GM21390 (cell line): Measurements from ENCODE around the gene SRM.
"Not testable (repeated sequence)": the region's sequence is repeated elsewhere in the genome, so short reads cannot be mapped to it uniquely, and the experiment has no call there.

ENCODE experiments used
- ATAC-seq: cut with Tn5 transposase; IDR thresholded peaks from one replicate; pipeline ENCODE4 v1.9.1; 2021; ENCODE audit not compliant: unreplicated experiment

The SRM gene

DNA sequence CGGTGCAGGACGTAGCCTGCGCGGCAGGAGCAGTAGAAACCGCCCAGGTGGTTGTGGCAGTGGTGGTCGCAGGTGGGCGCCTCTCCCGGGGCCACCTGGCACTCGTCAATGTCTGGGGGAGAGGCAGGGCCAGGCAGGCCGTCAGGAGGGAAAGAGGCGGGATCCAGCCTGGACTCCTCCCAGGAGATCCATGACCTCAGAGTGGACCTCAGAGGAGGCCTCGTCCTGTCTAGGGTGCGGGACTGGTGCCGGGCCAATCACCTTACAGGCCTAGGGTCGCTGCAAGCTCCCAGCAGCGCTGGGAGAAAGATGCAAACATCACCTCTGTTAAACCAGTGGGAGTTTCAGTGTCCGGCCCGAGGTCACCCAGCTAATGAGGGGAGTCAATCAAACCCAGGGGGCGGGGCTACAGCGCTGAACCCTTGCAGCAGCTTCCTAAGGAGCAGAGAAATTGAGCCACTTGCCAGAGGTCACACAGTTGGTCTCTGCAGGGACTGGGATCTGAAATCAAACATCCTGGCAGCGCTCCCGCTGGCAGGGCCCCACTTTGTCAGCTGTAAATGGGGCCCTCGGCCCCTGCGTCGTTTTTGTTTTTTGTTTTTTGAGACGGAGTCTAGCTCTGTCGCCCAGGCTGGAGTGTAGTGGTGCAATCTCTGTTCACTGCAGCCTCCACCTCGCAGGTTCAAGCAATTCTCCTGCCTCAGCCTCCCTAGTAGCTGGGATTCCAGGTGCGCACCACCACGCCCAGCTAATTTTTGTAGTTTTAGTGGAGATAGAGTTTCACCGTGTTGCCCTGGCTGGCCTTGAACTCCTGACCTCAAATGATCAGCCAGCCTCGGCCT lies 14.2 kb downstream of the SRM start:
- no peak for ATAC-seq

DNA sequence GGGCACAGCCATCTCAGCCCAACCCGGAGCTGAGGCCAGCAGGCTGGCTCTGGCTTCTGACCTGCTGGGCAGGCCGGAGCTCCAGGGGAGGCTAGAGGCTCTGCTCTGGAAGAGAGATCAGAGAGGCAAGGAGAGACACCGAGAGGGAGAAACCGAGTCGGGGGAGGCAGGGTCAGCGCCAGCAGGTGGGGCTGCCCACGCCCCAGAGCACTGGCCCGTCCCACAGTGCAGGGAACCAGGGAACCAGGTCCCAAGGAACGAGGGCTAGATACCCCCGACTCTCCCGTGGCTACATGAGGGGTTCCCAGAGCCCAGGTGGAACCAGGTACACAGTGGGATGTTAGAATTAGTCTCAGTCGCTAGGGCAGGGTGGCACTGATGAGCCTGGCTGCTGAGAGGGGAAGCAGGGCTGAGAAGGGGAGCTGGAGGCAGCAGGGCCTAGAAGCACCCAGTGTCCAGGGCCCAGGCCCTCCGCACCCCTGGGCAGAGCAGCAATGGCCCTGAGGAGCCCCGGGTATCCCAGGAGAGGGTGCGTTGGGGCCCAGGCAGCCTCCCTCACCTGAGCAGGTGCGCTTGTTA lies 14.9 kb downstream of the SRM start:
- ATAC-seq = no peak

DNA sequence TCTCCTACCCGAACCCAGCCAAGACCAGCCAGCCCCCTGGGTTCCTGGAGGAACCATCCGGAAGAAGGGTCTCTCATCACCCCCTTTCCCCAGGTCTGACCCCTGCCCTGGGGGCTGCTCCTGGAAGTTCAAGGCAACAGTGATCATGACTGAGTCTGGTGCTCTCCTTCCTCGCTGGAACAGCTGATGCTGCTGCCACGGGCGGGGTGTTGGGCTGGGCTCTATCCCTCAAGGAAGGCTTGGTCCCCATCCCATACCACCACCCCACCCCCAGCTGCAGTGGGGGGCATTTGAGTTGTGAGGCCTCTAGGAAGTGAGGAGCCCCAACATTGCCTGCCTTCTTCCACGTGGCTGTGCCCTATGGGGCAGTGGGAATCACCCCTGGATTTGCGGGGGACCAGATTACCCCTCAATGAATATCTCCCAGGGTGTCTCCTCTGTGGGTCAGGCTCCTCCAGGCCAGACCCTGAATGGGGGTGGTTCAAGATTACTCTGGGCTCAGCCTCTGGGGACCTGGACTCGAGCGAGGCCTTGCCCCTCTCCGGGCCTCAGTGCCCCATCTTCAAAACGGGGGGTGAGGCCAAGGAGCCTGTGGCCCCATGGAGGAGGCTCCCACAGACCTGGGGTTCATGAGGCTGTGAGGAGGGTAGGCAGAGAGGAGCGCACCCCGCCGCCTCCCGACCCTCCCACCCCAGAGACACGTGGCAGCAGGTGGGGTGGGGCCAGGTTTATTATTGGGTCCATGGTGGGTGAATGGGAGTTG lies 15.6 kb downstream of the SRM start:
- ATAC-seq = no peak

DNA sequence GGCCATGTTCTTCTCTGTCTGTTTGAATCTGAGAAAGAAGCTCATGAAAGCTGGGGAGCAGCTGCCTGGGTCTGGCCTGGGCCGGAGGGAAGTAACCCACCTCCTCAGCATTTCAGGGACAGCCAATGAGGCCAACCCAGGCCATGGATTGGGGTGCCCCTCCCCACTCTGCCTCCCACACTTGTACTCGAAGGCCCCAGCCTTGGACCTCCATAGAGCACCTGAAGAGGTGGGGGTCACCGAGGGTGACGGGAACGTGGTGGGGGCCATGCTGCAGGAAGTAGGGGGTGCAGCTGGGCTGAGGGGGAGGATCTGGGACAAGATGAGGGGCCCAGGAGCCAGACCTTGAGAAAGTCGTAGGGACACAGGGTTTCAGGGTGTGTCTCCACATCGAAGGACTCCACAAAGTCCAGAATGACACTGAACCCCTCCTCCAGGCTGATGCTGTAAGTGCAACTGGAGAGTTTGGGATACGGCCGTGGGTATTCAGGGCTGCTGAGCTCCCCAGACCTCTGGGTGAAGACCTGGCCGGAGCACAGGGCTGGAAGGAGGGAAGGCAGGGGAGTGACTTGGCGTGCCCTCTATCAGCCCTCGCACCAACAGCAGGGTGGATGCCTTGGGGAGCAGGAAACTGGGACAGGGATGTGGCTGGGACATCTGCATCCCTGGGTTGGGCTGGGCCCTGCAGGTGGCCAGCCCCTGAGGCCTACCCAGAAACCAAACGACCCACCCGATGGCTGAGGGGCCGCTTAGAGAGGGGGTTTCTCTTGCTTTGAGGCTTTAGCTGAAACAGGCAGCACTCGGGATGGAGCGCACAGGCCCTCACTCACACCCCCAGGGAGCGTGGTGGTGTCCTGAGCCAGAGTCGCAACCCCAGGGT lies 16.6 kb downstream of the SRM start:
- ATAC-seq = no peak

DNA sequence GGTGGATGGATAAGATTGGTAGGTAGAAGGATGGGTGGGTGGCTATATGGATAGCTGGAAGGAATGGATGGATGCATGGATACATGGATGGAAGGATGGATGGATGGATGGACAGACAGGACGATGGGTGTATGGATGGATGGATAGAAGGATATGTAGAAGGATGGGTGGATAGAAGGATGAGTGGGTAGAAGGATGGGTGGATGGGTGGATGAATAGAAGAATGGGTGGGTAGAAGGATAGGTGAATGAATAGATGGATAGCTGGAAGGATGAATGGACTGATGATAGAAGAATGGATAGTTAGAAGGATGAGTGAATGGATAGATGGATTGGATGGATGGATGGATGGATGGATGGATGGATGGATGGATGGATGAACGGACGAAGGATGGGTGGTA lies 17.8 kb downstream of the SRM start:
- no peak for ATAC-seq

DNA sequence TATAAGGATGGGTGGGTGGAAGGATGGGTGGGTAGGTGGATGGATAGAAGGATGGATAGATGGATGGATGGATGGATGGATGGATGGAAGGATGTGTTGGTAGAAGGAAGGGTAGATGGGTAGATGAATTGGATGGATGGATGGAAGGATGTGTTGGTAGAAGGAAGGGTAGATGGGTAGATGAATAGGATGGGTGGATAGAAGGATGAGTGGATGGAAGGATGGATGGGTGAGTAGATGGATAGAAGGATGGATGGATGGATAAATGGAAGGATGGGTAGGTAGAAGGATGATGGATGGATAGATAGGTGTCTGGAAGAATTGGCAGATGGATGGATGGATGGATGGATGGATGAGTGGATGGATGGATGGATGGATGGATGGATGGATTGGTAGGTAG lies 18.8 kb downstream of the SRM start:
- no peak for ATAC-seq

DNA sequence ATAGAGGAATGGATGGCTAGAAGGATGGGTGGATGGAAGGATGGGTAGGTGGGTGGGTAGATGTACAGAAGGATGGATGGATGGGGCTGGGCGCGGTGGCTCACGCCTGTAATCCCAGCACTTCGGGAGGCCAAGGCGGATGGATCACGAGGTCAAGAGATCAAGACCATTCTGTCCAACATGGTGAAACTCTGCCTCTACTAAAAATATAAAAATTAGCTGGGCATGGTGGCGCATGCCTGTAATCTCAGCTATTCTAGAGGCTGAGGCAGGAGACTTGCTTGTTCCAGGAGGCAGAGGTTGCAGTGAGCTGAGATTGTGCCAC lies 19.8 kb downstream of the SRM start:
- not testable (repeated sequence) for ATAC-seq

DNA sequence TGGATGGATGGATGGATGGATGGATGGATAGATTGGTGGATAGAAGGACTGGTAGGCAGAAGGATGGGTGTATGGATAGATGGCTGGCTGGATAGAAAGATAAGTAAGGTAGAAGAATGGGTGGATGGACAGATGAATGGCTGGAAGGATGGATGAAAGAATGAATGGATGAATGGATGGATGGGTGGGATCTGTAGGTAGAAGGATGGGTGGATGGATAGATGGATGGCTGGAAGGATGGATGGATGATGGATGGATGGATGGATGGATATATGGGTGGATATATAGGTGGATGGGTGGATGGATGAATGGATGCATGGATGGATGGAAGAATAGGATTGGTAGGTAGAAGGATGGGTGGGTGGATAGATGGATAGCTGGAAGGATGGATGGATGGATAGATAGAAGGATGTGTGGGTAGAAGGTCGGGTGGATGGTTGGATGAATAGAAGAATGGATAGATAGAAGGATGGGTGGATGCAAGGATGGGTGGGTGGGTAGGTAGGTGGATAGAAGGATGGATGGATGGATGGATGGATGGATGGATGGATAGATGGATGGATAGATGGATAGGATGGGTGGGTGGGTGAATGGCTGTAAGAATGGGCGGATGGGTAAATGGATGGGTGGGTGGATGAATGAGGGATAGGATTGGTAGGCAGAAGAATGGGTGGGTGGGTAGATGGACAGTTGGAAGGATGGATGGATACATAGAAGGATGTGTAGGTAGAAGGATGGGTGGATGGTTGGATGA lies 20.3 kb downstream of the SRM start:
- no peak for ATAC-seq

DNA sequence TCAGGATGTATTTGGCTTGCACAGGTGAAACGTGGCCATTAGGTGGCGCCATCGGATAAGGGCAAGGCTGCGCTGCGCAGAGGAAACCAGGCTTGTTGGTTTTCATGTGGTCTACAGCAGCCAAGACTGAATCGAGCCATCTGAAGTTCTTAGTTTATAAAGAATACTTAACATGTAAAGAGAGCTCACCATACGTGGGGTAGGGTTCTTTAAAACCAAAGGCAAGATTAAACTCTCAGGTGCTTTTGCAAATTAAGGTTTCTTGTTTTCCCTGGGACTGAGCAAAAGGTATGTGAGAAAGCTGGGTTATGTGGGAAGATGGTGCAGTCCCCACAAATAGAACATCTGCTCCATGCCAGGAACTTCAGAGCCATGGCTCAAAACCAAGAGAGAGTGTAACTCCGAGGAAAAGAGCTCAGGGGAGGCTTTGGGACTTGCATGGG lies 22.1 kb downstream of the SRM start:
- peak; percentile 61 for ATAC-seq

DNA sequence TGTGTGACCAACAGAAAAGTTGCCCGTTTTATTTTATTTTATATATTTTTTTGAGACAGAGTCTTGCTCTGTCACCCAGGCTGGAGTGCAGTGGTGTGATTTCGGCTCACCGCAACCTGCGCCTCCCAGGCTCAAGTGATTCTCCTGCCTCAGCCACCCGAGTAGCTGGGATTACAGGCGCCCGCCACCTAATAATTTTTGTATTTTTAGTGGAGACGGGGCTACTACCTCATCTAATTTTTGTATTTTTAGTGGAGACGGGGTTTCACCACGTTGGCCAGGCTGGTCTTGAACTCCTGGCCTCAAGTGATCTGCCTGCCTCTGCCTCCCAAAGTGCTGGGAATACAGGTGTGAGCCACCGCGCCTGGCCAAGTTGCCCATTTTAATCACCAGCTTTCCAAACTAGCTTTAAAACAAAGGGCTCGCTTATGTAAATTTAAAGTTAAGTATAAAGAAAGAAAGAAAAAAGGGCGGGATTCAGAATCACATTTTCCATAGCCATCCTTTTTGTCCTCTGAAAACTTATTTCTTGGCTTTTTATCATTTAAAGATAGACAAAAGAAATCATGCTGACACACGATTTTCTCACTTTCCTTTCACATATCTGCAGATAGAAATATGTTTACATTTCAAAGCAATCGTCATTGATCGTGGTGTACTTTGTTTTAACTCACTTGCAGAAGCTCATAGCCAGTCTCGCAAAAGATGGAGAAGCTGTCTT lies 22.6 kb downstream of the SRM start:
- ATAC-seq = not testable (repeated sequence)

DNA sequence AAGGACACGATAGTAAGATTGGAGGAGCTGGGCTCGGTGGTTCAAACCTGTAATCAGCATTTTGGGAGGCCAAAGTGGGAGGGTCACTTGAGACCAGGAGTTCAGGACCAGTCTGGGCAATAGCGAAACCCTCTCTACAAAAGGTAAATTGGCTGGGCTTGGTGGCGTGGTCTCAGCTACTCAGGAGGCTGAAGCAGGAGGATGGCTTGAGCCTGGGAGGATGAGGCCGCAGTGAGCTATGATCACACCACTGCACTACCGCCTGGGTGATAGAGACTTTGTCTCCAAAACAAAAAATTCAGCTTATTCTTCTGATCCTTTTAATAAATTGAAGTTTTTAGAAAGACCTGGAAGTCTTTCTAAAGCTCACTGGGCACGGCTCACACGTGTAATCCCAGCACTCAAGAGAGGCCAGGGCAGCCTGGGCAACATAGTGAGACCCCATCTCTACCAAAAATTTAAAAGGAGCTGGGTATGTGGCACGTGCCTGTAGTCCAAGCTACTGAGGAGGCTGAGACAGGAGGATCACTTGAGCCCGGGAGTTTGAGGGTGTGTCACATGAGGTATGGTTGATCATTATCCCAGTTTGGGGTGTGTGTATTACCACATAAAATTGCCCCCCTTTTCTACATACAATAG lies 28.1 kb downstream of the SRM start:
- no peak for ATAC-seq

DNA sequence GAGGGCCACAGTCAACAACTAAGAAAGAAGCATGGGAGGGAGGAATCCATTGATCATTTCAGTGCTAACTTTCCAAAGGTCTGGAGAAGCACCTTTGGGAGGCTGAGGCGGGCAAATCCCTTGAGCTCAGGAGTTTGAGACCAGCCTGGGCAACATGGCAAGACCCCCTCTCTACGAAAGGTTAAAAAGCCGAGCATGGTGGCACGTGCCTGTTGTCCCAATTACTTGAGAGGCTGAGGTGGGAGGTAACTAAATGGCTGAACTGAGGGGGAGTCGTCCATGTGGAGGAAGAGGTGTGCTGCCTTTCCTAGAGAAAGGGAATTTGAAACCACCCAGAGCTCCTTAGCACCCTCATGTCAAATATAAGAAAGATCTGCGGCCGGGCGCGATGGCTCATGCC lies 29.0 kb downstream of the SRM start:
- ATAC-seq = no peak

DNA sequence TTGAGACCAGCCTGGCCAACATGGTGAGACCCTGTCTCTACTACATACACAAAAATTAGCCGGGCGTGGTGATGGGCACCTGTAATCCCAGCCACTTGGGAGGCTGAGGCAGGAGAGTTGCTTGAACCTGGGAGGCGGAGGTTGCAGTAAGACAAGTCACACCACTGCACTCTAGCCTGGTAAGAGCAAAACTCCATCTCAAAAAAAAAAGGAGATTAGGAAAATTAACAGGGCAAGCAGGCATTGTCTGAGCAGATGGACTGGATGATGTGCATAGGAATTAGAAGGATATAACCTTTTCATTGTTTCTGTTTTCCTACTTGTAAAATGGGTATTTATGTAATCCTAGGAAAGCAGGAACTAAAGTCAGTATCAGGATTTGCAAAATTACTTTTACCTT lies 31.8 kb downstream of the SRM start:
- no peak for ATAC-seq

DNA sequence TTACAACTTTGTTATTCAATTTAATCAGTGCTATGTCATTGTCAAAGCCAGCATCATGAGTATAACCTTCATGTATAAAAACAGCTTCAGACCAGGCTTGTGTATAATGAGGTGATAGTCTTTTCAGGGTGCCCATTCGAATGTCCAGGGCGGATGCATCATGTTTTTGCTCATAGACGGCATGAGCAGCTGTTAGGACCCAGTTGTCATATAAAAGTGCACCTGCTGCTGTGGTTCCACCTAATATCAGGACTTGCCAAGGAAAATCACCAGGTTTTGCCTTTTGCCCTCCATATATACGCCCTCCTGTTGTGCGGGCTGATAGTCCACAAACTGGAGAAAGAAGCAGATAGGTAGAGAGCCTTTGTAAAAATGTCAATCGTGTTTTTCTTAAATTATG lies 32.5 kb downstream of the SRM start:
- no peak for ATAC-seq

DNA sequence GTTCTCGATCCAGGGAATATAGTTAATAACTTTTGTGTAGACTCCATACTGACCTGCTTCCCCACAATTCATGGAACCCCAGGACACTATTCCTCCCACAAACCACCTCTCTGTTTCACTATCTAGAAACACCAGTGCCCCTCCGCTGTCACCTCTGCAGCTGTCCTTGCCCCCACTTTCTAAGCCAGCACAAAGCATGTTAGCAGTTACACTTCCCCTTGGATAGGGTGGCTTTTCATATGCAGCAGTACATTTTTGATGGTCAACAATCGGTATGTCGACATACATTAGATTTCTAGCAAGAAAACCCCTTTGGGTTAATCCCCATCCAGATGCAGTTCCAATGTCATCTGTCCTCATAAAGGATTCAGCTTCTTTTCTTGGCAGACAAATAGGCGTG lies 32.9 kb downstream of the SRM start:
- no peak for ATAC-seq

DNA sequence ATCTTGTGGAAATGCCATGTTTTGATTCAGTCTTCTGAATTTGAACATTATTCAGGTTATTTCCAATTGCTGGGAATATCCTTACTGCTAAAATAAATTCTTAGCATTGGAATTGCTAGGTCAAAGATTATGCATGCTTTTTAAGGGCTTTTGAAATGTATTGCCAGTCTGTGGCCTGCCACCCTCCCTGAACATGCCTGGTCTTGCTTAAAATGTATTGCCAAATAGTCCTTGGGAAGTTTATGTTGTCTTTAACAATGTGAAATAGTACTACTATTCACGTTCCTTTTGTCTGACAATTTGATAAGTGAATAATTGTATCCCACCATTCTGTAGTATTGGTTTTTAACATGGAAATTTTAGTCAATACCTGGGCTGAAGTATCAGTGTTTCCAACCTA lies 33.8 kb downstream of the SRM start:
- no peak for ATAC-seq

DNA sequence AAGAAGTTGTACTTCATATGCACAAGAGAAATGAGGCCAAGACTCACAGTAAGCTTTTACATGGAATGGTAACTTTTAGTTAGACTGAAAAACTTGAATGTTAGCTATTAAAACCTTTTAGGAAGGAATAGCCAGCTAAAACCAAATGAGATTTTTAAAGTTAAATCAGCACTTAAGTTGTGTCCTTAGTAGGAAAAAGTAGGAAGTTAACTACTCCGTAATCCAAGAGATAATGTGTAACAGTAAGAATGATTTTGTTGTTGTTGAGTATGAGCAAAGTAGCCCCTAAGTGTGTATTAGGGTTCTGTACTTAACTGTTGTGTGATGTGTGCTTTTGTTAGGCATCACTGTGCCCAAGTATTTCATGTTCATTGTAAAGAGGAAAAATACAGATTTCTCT lies 34.2 kb downstream of the SRM start:
- no peak for ATAC-seq

DNA sequence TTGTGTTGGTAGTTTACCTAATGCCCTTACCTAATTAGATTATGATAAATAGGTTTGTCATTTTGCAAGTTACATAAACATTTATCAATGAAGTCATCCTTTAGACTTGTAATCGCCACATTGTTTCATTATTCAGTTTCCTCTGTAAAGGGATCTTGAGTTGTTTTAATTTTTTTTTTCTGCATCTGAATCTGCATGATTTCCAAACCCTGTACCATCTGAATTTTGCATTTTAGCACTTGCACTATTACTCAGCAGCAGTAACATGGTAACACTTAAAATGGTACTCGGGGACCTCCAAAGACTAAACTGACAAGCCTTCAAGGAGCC lies 35.0 kb downstream of the SRM start:
- no peak for ATAC-seq

DNA sequence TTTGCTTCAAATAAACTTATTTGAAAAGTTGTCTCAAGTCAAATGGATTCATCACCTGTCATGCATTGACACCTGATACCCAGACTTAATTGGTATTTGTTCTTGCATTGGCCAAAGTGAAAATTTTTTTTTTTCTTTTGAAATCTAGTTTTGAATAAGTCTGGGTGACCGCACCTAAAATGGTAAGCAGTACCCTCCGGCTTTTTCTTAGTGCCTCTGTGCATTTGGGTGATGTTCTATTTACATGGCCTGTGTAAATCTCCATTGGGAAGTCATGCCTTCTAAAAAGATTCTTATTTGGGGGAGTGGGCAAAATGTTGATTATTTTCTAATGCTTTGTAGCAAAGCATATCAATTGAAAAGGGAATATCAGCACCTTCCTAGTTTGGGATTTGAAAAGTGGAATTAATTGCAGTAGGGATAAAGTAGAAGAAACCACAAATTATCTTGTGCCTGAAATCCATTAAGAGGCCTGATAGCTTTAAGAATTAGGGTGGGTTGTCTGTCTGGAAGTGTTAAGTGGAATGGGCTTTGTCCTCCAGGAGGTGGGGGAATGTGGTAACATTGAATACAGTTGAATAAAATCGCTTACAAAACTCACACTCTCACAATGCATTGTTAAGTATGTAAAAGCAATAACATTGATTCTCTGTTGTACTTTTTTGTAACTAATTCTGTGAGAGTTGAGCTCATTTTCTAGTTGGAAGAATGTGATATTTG lies 35.5 kb downstream of the SRM start:
- ATAC-seq = no peak
